Pancreas (tissue), 10 donors: Measurements from ENCODE around the gene ADAM19. TPM values are rescaled to one million over a fixed set of nuclear protein-coding genes. Genes with fewer than 3 reads are reported as not detected.
A peak's percentile ranks its signal among the peaks of the same experiment; 100 is the strongest.

ENCODE experiments used
- ATAC-seq, 4 donors: fragments of 200-7000 bp; cut with Tn5 transposase; one replicate each; pipeline versions ENCODE4 v1.8.0 to v1.9.1; 2020; ENCODE audit warnings: mild to moderate bottlenecking in 4 of 4, moderate library complexity in 4 of 4
- DNase-seq, 6 donors: peaks; one replicate each; pipeline ENCODE4 v3.0.0-alpha.2; 2020
- FAIRE-seq: peaks from 2 replicates; lab custom pipeline; 2012; peaks lifted over from hg19 to GRCh38; lab: Jason Lieb, UNC
- H3K27ac ChIP-seq, 4 donors: fragments of 200-600 bp; sonication (generic); 1 replicate in 3 of 4; 2 replicates in 1 of 4; pipeline versions ENCODE4 v1.5.0 to v1.8.0; 2020
- H3K27me3 ChIP-seq, 4 donors: fragments of 200-600 bp; one replicate each; pipeline ENCODE4 v1.8.0; 2021
- H3K36me3 ChIP-seq, 3 donors: fragments of 200-600 bp; sonication (generic) in 1 of 3; one replicate each; pipeline versions ENCODE4 v1.5.0 to v1.8.0; 2020 to 2021
- H3K4me1 ChIP-seq, 3 donors: fragments of 200-600 bp; one replicate each; pipeline ENCODE4 v1.8.0; 2021
- H3K4me3 ChIP-seq, 4 donors: fragments of 200-600 bp; sonication (generic) in 2 of 4; one replicate each; pipeline versions ENCODE4 v1.5.0 to v1.8.0; 2020 to 2021
- H3K9me3 ChIP-seq, 4 donors: fragments of 200-600 bp; one replicate each; pipeline ENCODE4 v1.8.0; 2021
- CTCF ChIP-seq, 4 donors: fragments of 200-600 bp; sonication (generic) in 3 of 4; IDR thresholded peaks; one replicate each; pipeline versions ENCODE4 v1.5.0 to v1.8.0; 2021; ENCODE audit warnings: antibody characterized with exemption in 4 of 4
- WGBS, 2 donors: extraction: QIAGEN DNeasy Blood & Tissue Kit; methylation state at CpG; one replicate each; pipeline ENCODE4 v1.1.7; 2013; 5-methylcytosine and 5-hydroxymethylcytosine counted together
- intact Hi-C, 3 donors: fragments of 100-400 bp; cut with DNase I; formaldehyde crosslinking; loops; one replicate each; pipeline versions ENCODE4 v1.11.1 to v1.14.2; 2022
- polyA plus RNA-seq, 2 donors: library from polyadenylated mRNA; stranded (reverse); fragments of 200-250 nt; gene quantifications; one replicate each; pipeline ENCODE4 v1.2.3, GENCODE V29; 2013
- total RNA-seq, 6 donors: library from RNA; stranded (reverse); fragmentation: NEBNext Ultra II Directional in 4 of 6; extraction: Animal tissue kit (Norgen Biotek cat#: 25700) in 4 of 6; gene quantifications; one replicate each; pipeline versions ENCODE4 v1.2.1 to v1.2.4, GENCODE V29; 2021 to 2023
- donor health status: healthy with polysubstance abuse.
- donor health status: DM: no; HTN: no; CAD: no; lungs with moderate emphysema.
- donor health status: DM: no; HTN: no; CAD: no.
- donor health status: control.
- donor health status: control.
- donor health status: Bipolar disorder and iron deficiency.
- donor health status: DM: yes; HTN: yes; CAD: no.
- donor health status: DM: no; HTN: no; CAD: no.
- donor health status: DM: no; HTN: no; CAD: no.
- donor health status: DM: yes; HTN: yes; CAD: no.

ADAM19 gene
- total and polyA plus RNA-seq, 8 donors: 0.38 to 3.0 (median 0.69) TPM

GRCh38 chr5:157548513-157549282 is 26.9 kb downstream of the ADAM19 start:
- TF ChIP-seq CTCF (IDR thresholded peaks at IDR 0.05): no peak
- intact Hi-C loops: no loop called here
- Histone ChIP-seq H3K4me3 (no peak overlapping the region), H3K36me3 (no peaks in the 10 kb centered on the region), H3K27me3 (no peaks in the 10 kb centered on the region), H3K4me1 (no peaks in the 10 kb centered on the region), H3K27ac (no peak overlapping the region), H3K9me3 (no peaks in the 10 kb centered on the region)
- no peak for FAIRE-seq
- 59 to 87% methylated on average over 4 of the region's 4 CpGs for WGBS, 2 donors
- ATAC-seq: peak in 2 of 4 donors; percentile 45 to 72
- no peak for DNase-seq

GRCh38 chr5:157547941-157548512 is 27.5 kb downstream of the ADAM19 start:
- H3K36me3 ChIP-seq: no peaks in the 10 kb centered on the region
- intact Hi-C loops: no loop called here
- no peaks in the 10 kb centered on the region for H3K4me1 ChIP-seq
- TF ChIP-seq CTCF (IDR thresholded peaks at IDR 0.05): no peak
- H3K27me3 ChIP-seq: no peaks in the 10 kb centered on the region
- H3K27ac ChIP-seq: no peak overlapping the region
- ATAC-seq (no peak), DNase-seq (no peak), FAIRE-seq (no peak)
- H3K4me3 ChIP-seq: no peak overlapping the region
- no peaks in the 10 kb centered on the region for H3K9me3 ChIP-seq
- WGBS, 2 donors: 59 to 73% methylated on average over 3 of the region's 3 CpGs

GRCh38 chr5:157546456-157547100 is 29.0 kb downstream of the ADAM19 start:
- no peaks in the 10 kb centered on the region for H3K4me1 ChIP-seq

GRCh38 chr5:157545610-157546310 is 29.8 kb downstream of the ADAM19 start:
- H3K4me1 ChIP-seq: no peaks in the 10 kb centered on the region
- no peak for FAIRE-seq

More at GRCh38 chr5:157546456-157547100, 29.0 kb downstream of the ADAM19 start:
- no peaks in the 10 kb centered on the region for H3K27me3 ChIP-seq
- 65 to 74% methylated on average over 6 of the region's 6 CpGs for WGBS, 2 donors
- H3K9me3 ChIP-seq: no peaks in the 10 kb centered on the region
- no peak for TF ChIP-seq CTCF (IDR thresholded peaks at IDR 0.05)
- peak in 2 of 4 donors; percentile 27 to 29 for ATAC-seq
- no peak for DNase-seq
- H3K27ac ChIP-seq: no peak overlapping the region
- H3K4me3 ChIP-seq: no peak overlapping the region
- no peak for FAIRE-seq
- no peaks in the 10 kb centered on the region for H3K36me3 ChIP-seq
- intact Hi-C loops: no loop called here

More at GRCh38 chr5:157545610-157546310, 29.8 kb downstream of the ADAM19 start:
- Histone ChIP-seq H3K4me3 (no peak overlapping the region), H3K36me3 (no peaks in the 10 kb centered on the region), H3K27ac (no peak overlapping the region), H3K27me3 (no peaks in the 10 kb centered on the region), H3K9me3 (no peaks in the 10 kb centered on the region)
- no peak for TF ChIP-seq CTCF (IDR thresholded peaks at IDR 0.05)
- intact Hi-C loops: no loop called here
- DNase-seq: no peak
- WGBS, 2 donors: 90 to 91% methylated on average over 4 of the region's 4 CpGs
- no peak for ATAC-seq
